Activated CD8-positive, alpha-beta memory T cell treated with anti-CD3 and anti-CD28 coated beads, Interleukin-2, amount 50 U/mL, for 24 hours (primary cell): ENCODE measurements around the gene GPX4.

Source experiments
- DNase-seq: peaks from one replicate; pipeline ENCODE4 v3.0.0-alpha.2; 2020; ENCODE audit errors: extremely low read depth

The GPX4 gene

GRCh38 chr19:1103708-1104310 lies at the start of gene GPX4:
GPX4 (plus strand) TSS chr19:1103994; CDS start chr19:1104044, 50 bp downstream.
- peak; percentile 90 for DNase-seq

GRCh38 chr19:1054102-1055027 lies 49.4 kb upstream of the GPX4 start:
- DNase-seq: no peak

- no peak for DNase-seq
These were observed 48.8 kb upstream of the GPX4 start for GRCh38 chr19:1055028-1055425.

GRCh38 chr19:1055886-1056620 lies 47.7 kb upstream of the GPX4 start:
- no peak for DNase-seq

GRCh38 chr19:1057176-1057855 lies 46.5 kb upstream of the GPX4 start:
- no peak for DNase-seq

- no peak for DNase-seq
These were observed 45.7 kb upstream of the GPX4 start for GRCh38 chr19:1058112-1058511.

GRCh38 chr19:1060689-1061088 lies 43.1 kb upstream of the GPX4 start:
- DNase-seq: no peak

GRCh38 chr19:1061987-1062386 lies 41.8 kb upstream of the GPX4 start:
- DNase-seq: no peak

GRCh38 chr19:1062387-1063029 lies 41.3 kb upstream of the GPX4 start:
- DNase-seq: no peak

- DNase-seq: no peak
These were observed 40.5 kb upstream of the GPX4 start for GRCh38 chr19:1063030-1063908.

GRCh38 chr19:1063909-1064660 lies 39.7 kb upstream of the GPX4 start:
- DNase-seq: no peak

GRCh38 chr19:1064661-1065605 lies 38.9 kb upstream of the GPX4 start:
- no peak for DNase-seq

GRCh38 chr19:1065606-1066109 lies 38.1 kb upstream of the GPX4 start:
- no peak for DNase-seq

- no peak for DNase-seq
These were observed 37.5 kb upstream of the GPX4 start for GRCh38 chr19:1066251-1066747.

GRCh38 chr19:1066748-1067340 lies 37.0 kb upstream of the GPX4 start, which contains the start of gene ARHGAP45:
ARHGAP45 (plus strand) TSS chr19:1067167; CDS start chr19:1067406, 239 bp downstream.
- no peak for DNase-seq

- no peak for DNase-seq
These were observed 36.3 kb upstream of the GPX4 start for GRCh38 chr19:1067341-1067957.
